HG03097 (cell line): Measurements from ENCODE around the gene CHD3.

Experiments used
- ATAC-seq: cut with Tn5 transposase; IDR thresholded peaks from one replicate; pipeline ENCODE4 v1.9.1; 2021; ENCODE audit not compliant: unreplicated experiment, low FRiP score

CHD3 gene

DNA sequence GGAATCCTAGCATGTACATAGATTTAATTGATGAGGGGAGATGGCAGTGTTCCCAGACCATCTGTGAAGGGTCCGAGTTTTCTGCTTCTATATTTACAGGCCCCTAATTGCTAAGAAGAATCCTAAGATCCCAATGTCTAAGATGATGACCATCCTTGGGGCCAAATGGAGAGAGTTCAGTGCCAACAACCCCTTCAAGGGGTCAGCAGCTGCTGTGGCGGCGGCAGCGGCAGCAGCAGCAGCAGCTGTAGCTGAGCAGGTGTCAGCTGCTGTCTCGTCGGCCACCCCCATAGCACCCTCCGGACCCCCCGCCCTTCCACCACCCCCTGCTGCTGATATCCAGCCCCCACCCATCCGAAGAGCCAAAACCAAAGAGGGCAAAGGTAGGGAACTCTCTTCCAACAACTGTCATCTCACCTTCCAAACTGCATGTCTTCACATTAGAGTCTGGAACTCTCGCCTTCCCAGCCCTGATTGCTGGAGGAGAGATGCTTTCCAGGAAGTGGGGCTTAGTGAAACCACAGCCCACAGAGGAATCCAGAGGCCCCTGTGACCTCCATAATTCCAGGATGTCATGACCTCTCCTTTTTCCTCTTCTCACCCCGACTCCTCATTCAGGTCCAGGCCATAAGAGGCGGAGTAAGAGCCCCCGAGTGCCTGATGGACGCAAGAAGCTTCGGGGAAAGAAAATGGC lies 4.7 kb downstream of the CHD3 start:
- ATAC-seq, result no peak

DNA sequence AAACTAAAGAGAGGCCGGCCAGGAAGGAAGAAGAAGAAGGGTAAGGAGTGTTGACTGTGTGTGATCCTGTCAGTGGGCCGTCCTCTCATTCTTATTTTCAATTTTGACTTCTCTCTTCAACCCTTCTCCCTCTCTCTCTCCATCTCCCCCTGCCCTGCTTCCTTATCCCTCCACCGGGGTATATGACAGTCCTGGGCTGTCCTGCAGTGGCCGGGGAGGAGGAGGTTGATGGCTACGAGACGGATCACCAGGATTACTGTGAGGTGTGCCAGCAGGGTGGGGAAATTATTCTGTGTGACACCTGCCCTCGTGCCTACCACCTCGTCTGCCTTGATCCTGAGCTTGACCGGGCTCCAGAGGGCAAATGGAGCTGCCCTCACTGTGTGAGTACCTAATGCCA lies 5.6 kb downstream of the CHD3 start:
- ATAC-seq, result no peak

DNA sequence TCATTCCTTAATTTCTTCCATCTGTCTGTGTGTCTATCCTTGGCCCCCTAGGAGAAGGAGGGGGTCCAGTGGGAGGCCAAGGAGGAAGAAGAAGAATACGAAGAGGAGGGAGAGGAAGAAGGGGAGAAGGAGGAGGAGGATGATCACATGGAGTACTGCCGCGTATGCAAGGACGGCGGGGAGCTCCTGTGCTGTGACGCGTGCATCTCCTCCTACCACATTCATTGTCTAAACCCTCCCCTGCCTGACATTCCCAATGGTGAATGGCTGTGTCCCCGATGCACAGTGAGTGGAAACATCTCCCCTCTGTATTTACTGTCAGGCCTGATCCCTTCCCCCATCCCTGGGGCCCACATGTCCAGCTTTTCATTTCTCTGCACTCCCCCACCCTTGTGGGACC lies 6.3 kb downstream of the CHD3 start:
- no peak for ATAC-seq

DNA sequence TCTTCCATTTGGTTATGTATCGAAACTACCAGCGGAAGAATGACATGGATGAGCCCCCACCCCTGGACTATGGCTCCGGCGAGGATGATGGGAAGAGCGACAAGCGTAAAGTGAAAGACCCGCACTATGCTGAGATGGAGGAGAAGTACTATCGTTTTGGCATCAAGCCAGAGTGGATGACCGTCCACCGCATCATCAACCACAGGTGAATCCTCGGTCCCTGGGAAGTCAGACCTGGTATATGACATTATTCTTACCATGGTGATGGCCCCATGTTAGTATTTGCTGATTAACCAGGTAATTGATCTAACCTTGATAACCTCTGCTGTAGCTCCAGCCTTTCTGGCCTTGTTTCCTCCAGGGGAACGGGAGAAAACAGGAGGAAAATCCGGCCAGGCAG lies 8.5 kb downstream of the CHD3 start:
- ATAC-seq, result no peak

DNA sequence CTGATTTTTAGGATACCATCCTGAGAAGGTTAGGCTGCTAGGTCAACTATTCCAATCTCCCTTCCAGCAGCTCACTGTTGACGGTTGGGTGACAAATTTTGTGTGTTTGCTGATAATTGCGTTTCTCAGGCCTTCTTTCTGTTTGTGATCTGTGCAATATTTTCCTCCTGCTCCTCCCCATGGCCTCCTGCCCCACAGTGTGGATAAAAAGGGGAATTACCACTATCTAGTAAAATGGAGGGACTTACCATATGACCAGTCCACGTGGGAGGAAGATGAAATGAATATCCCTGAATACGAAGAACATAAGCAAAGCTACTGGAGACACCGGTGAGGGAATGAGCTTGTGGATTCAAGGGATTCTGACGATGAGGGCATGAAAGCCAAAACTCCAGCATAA lies 9.2 kb downstream of the CHD3 start:
- ATAC-seq, result no peak

DNA sequence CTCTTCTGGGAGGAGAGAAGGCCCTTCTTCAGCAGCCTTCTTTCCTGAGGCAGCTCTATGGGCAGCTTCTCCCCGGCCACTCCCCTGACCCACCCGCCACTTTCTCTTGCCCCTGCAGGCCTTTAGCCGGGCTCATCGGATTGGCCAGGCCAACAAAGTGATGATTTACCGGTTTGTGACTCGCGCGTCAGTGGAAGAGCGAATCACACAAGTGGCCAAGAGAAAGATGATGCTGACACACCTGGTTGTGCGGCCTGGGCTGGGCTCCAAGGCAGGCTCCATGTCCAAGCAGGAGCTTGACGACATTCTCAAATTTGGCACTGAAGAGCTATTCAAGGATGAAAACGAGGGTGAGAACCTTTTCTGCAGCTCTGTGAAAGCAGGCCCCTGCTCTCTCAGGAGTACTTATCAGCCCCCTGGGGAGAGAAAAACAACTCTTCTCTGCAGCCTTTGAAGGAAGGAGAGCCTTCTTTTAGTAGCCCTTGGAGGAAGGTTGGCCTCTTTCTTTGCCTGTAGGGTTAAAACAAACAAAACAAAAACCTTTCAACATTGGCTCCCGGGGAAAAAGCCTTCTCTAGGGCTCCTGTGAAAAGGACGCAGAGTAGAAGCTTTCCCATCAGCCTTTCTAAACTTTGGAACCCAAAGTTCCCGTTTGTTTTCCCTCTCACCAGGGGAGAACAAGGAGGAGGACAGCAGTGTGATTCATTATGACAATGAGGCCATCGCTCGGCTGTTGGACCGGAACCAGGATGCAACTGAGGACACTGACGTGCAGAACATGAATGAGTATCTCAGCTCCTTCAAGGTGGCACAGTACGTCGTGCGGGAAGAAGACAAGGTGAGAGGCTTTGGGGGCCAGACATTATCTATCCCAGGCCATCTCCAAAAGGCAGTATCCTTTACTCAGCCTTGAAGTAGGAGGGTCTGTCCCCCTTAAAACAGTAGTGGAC lies 14.8 kb downstream of the CHD3 start:
- no peak for ATAC-seq

DNA sequence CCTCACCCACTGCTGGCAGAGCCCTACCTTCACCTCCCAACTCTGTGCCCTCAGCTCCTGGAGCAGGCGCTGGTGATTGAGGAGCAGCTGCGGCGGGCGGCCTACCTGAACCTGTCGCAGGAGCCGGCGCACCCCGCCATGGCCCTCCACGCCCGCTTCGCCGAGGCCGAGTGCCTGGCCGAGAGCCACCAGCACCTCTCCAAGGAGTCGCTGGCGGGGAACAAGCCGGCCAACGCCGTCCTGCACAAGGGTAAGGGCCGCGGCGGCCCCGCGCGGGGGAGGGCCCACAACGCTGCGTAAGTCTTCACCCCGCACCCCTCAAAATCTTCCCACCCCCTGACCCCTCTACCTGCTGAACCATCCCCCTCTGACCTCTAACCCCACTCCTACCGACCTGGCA lies 20.5 kb downstream of the CHD3 start:
- no peak for ATAC-seq

DNA sequence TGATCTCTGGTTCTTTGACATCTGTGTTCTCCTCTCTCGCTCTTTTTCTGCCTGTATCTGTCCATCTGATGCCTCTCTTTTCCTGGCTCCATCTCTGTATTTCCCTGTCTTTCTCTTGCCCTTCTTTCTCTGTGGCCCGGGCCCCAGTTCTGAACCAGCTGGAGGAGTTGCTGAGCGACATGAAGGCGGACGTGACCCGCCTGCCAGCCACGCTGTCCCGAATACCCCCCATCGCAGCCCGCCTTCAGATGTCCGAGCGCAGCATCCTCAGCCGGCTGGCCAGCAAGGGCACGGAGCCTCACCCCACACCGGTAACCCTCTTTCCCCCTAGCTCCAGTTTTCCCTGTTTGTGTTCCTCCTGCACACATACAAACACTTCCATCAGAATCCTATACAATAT lies 21.7 kb downstream of the CHD3 start:
- ATAC-seq, result no peak

DNA sequence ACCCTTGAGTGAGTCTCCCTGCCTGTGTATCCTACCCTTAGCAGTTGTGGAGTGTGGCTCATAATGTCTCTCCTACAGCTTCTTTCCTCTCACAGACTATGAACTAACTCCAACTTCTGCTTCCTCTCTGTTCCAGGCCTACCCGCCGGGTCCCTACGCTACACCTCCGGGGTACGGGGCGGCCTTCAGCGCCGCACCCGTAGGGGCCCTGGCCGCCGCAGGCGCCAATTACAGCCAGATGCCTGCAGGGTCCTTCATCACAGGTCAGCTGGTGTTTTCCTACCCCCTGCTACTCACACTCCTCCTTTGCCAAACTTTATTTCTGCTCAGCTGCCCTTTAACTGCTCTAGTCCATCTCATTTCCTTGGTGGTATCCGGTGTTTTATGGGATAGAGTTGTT lies 22.1 kb downstream of the CHD3 start:
- ATAC-seq, result no peak

DNA sequence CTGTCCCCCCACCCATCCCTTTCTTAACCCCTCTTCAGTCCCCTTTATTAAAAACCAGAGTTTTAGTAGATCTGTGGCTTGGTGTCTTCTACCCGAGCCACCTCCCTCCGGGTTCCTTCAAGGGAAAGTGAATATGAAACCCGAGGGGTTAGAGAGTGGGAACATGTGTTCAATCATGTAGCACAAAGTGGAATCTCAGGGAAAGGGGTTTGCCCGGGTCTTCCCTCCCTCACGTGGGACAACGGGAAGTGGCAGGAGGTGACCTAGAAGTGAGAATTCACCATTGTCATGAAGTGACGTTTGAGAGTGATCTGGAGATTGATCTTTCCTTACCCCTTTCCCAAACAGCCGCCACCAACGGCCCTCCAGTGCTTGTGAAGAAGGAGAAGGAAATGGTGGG lies 22.5 kb downstream of the CHD3 start:
- no peak for ATAC-seq

DNA sequence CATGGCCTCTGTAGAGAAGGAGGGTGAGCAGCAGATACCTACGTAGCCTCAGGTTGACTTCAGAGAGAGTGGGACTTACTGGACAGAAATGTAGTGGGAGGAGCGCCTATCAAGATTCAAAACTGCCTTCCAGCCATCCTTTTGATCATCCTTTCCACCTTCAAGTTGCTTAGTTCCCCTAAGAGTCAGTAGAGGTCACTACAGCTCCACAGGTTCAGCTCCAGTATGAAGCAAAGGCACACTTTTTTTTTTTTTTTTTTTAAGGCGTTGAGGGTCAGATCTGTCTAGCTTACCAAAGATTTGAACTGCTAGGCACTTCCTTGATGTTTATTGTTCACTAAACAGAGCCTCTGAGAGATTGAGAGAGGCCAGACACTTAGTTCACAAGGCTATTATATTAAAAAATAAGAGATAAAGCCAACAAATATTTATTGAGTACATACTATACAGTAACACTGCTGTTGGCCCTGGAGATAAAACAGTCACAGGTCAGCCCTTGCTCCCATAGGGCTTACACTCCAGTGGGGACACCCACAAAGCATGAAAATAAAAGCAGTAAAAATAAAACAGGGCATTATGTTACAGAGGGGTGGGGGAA lies 24.4 kb downstream of the CHD3 start:
- ATAC-seq, result no peak

DNA sequence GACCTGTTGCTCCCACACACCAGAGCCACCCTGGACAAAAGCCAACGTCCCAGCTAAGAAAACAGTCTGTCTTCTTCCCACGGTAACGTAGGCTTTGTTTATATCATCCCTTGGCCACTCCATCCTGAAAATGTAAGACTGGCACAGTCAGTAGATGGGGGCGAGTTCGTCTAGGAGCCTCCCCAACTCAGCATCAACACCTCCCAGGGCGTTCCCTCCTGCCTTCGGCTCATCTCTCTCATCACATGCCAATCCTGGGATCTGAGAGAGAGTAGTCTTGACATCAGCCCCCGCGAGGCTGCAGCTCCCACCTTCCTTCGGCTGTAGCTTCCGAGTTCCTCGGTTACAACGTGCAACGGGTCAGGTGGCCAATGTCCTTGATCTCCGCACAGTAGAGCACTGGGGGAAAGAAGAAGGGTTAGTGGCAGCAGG lies 26.6 kb downstream of the CHD3 start:
- peak; percentile 4 for ATAC-seq

DNA sequence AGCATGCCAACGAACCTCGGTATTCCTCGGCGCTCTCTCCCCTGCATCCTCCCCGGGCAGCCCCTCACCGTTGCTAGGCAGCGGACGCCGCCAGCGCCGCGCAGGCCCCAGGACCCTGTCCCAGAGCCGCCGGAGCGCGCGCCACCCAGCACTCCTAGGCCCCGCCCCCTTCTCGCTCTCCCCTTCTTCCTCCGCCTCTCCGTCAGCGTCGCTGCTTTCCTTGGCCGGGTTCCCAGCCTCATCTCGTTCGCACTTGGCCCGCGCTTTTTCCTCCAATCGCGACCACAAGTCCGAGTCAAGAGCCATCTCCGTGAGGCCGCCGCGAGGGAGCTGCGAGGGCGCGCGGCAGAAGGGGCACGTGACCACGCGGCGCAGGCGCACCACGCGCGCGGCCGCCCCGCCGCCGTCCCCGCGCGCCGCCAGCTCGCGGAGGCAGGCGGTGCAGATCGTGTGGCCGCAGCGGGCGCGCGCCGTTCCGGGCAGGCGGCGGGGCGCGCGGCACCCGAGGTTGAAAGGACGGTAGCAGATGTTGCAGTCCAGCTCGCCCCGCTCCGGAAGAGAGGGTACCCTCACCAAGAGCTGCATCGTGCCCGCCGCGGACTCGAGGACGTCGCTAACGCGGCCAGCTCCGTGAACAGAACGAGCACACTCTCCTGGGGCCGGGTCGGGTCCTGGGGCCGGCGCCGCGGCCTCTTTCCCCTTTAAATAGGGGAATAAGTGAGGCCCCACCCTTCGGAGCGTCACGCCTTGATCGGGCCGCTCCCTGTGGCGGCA lies 27.2 kb downstream of the CHD3 start, which contains the start of gene RNF227:
TSS of gene RNF227 (minus strand) at position 679 of the 774 bp plus-strand sequence. CDS start at position 585, 94 bp downstream.
- ATAC-seq, result peak; percentile 64

DNA sequence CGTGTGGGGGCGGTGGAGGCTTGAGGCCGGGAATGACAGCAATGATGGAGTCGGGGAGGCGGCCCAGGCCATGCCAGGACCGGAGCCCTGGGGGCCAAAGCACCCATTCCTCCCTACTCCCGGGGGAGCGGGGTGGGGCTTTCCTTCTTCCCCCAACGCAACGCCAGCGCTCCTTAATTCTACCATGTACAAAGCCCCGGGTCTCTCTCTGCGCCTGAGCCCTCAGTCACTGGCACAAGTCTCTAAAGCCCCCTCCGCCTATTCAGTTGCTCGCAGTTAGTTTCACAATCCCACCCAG lies 27.7 kb downstream of the CHD3 start:
- no peak for ATAC-seq

DNA sequence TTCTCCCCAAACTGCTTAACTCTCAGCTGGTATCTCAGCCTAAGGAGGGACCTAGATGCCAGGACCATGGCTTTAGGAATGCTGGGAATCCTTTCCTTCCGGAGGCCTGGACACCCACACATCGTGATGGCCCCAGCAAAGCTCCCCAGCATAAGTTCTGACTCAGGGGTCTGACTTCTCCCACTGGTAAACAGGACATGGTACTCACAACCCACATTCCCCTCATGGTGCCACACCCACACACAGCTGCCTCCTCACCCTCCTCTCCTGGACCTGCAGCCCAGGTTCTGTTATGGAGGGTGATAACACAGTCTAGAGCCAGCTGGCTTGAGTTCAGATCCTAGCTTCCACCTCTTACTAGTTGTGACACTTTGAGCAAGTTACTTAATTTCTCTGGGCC lies 28.2 kb downstream of the CHD3 start:
- ATAC-seq, result no peak

DNA sequence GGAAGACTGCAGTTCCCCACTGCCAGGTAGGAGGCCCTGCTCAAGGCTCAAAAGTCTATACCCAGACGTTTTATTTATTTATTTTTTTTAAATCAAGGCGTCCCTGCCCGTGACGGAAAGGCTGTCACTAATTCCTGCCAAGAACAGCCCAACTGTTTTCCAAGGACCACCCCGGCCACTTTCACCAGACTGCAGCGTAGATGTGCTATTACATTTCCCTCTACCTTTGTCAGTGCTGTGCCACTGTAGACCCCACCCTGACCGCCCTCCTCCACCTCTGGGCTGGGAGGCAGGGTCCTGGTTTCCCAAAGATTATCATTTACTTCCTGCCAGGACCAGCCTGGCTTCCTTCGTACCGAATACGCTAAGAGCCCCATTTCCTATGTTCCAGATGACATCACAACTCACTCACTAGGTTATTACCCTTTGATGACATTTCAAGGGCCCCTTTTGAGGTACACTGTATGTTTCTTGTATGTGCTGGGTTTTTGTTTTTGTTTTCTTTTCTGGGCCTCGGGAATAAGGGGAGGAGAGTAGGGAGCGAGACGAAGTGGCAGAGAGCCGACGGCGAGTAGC lies 33.8 kb downstream of the CHD3 start:
- no peak for ATAC-seq

DNA sequence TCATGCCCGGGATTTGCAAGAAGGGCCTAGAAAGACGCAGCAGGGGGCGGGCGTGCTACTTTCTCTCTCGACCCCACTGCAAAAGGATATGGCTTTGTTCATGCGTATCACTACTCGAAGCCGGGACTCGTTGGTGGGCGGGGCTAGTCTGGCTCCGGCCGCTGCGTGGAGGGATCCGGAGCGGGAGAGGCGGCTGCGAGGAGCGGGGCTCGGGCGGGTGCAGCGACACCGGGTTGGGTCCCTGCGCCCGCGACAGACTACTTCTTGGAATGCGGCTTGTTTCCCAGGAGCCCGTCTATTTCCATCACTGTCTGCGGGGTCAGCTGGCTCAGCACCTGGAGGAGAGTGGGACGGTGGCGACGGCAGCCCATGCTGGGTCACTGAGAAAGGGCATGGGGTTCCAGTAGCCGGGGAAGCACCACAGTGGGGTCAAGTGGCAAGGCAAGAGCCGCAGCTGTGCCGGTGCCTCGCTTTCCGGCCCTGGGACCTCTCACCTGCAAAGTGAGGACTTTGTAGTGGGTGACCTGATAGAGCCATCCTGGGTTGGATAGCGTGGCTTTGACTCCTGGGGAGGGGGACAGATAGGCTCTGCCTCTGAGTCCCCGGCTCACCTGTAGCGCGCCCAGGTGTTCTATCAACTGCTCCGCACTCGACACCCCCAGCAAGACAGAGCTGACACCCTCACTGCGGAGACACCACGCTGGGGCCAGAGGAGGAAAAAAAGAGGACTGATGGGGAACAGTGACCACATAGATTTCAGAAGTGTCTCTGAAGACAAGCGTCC lies 34.4 kb downstream of the CHD3 start:
- no peak for ATAC-seq

DNA sequence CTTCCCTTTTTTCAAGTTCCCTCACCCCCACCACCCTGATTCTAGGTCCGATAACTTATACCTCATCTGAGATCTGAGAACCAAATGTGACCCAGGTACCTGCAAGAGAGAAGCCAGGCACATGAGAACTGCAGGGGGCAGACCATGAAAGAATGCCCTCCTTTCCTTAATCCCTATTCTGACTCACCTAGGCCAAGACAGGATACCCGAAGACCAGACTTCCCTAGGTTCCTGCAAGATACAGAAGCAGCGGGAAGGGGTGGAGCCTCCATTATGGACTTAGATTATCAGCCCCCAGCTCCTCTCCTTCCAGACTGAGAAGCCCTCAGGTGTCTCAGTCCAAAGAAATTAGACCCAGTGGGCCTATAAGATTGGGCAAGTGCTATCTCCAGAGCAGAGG lies 39.0 kb downstream of the CHD3 start:
- no peak for ATAC-seq

DNA sequence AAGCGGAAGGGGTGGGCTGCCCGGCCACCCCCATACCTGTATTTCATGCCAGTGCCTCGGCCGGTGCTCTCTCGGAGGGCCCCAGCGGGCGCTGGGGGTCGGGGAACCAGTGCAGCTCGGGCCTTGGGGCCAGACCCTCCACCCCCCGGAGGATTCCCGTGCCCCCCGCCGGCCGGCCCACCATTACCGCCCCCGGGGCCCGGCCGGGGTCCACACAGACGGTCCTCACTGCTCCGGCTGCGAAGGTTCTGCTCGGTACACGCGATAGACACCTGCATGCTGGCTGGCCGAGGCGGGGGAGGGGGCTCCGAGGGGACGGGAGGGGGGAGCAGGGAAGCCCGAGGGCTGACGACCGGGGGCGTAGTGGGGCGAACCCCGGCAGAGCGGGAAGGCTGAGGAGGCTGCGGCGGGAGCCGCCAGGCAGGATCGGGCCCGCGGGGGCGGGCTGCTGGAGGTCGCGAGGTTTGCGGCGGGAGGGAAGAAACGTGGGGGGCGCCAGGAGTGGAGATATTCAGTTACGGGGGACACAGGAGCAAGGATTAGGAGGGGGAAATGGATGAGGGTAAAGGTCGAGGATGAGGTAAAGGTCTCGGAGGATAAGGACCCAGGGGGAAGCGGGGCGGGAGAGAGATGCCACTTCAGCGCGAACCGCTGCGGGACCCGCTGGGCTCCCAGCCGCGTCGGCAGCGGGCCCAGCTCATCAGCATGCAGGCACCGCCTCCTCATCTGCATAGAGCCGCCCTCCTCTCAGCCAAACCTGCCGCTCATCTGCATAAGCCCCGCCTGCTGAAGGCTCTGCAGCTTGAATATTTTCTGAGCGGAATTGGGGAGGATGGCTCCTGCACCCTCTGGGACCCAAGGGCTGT lies 40.8 kb downstream of the CHD3 start, which contains the start of gene KCNAB3:
TSS of gene KCNAB3 (minus strand) at position 699 of the 866 bp plus-strand sequence. CDS start at position 278, 421 bp downstream.
- no peak for ATAC-seq
